IgD-negative memory B cell (primary cell): ENCODE results near the gene WWOX. TPM values are rescaled to one million over a fixed set of nuclear protein-coding genes. Genes with fewer than 3 reads are reported as not detected.

ENCODE experiments used
- H3K27ac Mint-ChIP-seq, 3 donors: one replicate each; pipeline ENCODE4 v1.8.0; 2020 to 2022; ENCODE audit warnings: mild to moderate bottlenecking in 3 of 3, mixed read lengths in 3 of 3, moderate library complexity in 1 of 3
- H3K27me3 Mint-ChIP-seq: one replicate; pipeline ENCODE4 v1.8.0; 2021; ENCODE audit warnings: mixed read lengths
- H3K36me3 Mint-ChIP-seq: one replicate; pipeline ENCODE4 v1.8.0; 2020; ENCODE audit warnings: mild to moderate bottlenecking, mixed read lengths
- H3K4me1 Mint-ChIP-seq, 3 donors: one replicate each; pipeline ENCODE4 v1.8.0; 2020 to 2022; ENCODE audit warnings: mixed read lengths in 3 of 3, mild to moderate bottlenecking in 1 of 3
- H3K4me3 Mint-ChIP-seq, 4 donors: one replicate each; pipeline ENCODE4 v1.8.0; 2020 to 2022; ENCODE audit warnings: mild to moderate bottlenecking in 4 of 4, mixed read lengths in 4 of 4, moderate library complexity in 3 of 4
- H3K9me3 Mint-ChIP-seq, 3 donors: one replicate each; pipeline ENCODE4 v1.8.0; 2020 to 2021; ENCODE audit warnings: mixed read lengths in 3 of 3, mild to moderate bottlenecking in 1 of 3
- polyA plus RNA-seq: library from polyadenylated mRNA; unstranded; fragments of 300-500 nt; fragmentation: Illumina TruSeq; gene quantifications from one replicate; pipeline ENCODE4 v1.2.3, GENCODE V29; 2021

Gene WWOX
- polyA plus RNA-seq, 1 donor from 2014 or later: 12.2 TPM

- Mint-ChIP-seq H3K4me3 (no peak overlapping the region), H3K36me3 (peaks cover 5% of the 10 kb centered on the region), H3K9me3 (peaks cover 12 to 29% (median 12%) of the 10 kb centered on the region in 3 donors), H3K27me3 (no peaks in the 10 kb centered on the region), H3K27ac (no peak overlapping the region), H3K4me1 (peaks cover 0 to 2% (median 0%) of the 10 kb centered on the region in 3 donors)
Measured at GRCh38 chr16:78413651-78414050, 314.2 kb downstream of the WWOX start.

- Mint-ChIP-seq H3K4me1 (peaks cover 0 to 2% (median 0%) of the 10 kb centered on the region in 3 donors), H3K27me3 (no peaks in the 10 kb centered on the region), H3K27ac (no peak overlapping the region), H3K36me3 (peaks cover 2% of the 10 kb centered on the region), H3K4me3 (no peak overlapping the region), H3K9me3 (peaks cover 7 to 23% (median 12%) of the 10 kb centered on the region in 3 donors)
Measured at GRCh38 chr16:78415013-78415412, 315.6 kb downstream of the WWOX start.

GRCh38 chr16:78415669-78416068 is 316.2 kb downstream of the WWOX start:
- H3K4me3 Mint-ChIP-seq: no peak overlapping the region
- no peaks in the 10 kb centered on the region for H3K27me3 Mint-ChIP-seq
- no peak overlapping the region for H3K27ac Mint-ChIP-seq
- H3K4me1 Mint-ChIP-seq: peaks cover 0 to 2% (median 0%) of the 10 kb centered on the region in 3 donors
- H3K9me3 Mint-ChIP-seq: peaks cover 8 to 22% (median 12%) of the 10 kb centered on the region in 3 donors
- peaks cover 2% of the 10 kb centered on the region for H3K36me3 Mint-ChIP-seq

- Mint-ChIP-seq H3K4me3 (no peak overlapping the region), H3K36me3 (peaks cover 2% of the 10 kb centered on the region), H3K27ac (peak overlapping the region in 1 of 3 donors; percentile 40), H3K27me3 (no peaks in the 10 kb centered on the region), H3K9me3 (peaks cover 8 to 22% (median 12%) of the 10 kb centered on the region in 3 donors), H3K4me1 (peaks cover 0 to 2% (median 0%) of the 10 kb centered on the region in 3 donors)
Measured at GRCh38 chr16:78416400-78416799, 316.9 kb downstream of the WWOX start.

GRCh38 chr16:78421181-78421708 is 321.8 kb downstream of the WWOX start:
- Mint-ChIP-seq H3K4me3 (no peak overlapping the region), H3K4me1 (no peaks in the 10 kb centered on the region), H3K9me3 (peaks cover 0 to 1% (median 0%) of the 10 kb centered on the region in 3 donors), H3K27ac (no peak overlapping the region), H3K27me3 (no peaks in the 10 kb centered on the region), H3K36me3 (peaks cover 3% of the 10 kb centered on the region)

GRCh38 chr16:78425281-78425680 is 325.8 kb downstream of the WWOX start:
- Mint-ChIP-seq H3K4me1 (peaks cover 0 to 3% (median 0%) of the 10 kb centered on the region in 3 donors), H3K27ac (no peak overlapping the region), H3K4me3 (no peak overlapping the region), H3K36me3 (peaks cover 11% of the 10 kb centered on the region), H3K27me3 (no peaks in the 10 kb centered on the region), H3K9me3 (peaks cover 0 to 2% (median 0%) of the 10 kb centered on the region in 3 donors)

- Mint-ChIP-seq H3K9me3 (peaks cover 0 to 2% (median 0%) of the 10 kb centered on the region in 3 donors), H3K4me3 (no peak overlapping the region), H3K36me3 (peaks cover 14% of the 10 kb centered on the region), H3K27ac (no peak overlapping the region), H3K4me1 (peaks cover 0 to 3% (median 0%) of the 10 kb centered on the region in 3 donors), H3K27me3 (no peaks in the 10 kb centered on the region)
Measured at GRCh38 chr16:78425891-78426510, 326.5 kb downstream of the WWOX start.

- no peaks in the 10 kb centered on the region for H3K27me3 Mint-ChIP-seq
- peaks cover 0 to 2% (median 0%) of the 10 kb centered on the region in 3 donors for H3K9me3 Mint-ChIP-seq
- no peak overlapping the region for H3K4me3 Mint-ChIP-seq
- H3K36me3 Mint-ChIP-seq: peaks cover 21% of the 10 kb centered on the region
- no peak overlapping the region for H3K27ac Mint-ChIP-seq
- peaks cover 0 to 3% (median 0%) of the 10 kb centered on the region in 3 donors for H3K4me1 Mint-ChIP-seq
Measured at GRCh38 chr16:78428193-78428592, 328.7 kb downstream of the WWOX start.

GRCh38 chr16:78430281-78430680 is 330.8 kb downstream of the WWOX start:
- Mint-ChIP-seq H3K4me3 (no peak overlapping the region), H3K9me3 (peaks cover 0 to 2% (median 0%) of the 10 kb centered on the region in 3 donors), H3K4me1 (peaks cover 0 to 3% (median 0%) of the 10 kb centered on the region in 3 donors), H3K27ac (no peak overlapping the region), H3K36me3 (peaks cover 27% of the 10 kb centered on the region), H3K27me3 (no peaks in the 10 kb centered on the region)

- peaks cover 0 to 2% (median 0%) of the 10 kb centered on the region in 3 donors for H3K9me3 Mint-ChIP-seq
- H3K4me3 Mint-ChIP-seq: no peak overlapping the region
- H3K4me1 Mint-ChIP-seq: peaks cover 0 to 3% (median 0%) of the 10 kb centered on the region in 3 donors
- no peaks in the 10 kb centered on the region for H3K27me3 Mint-ChIP-seq
- H3K36me3 Mint-ChIP-seq: peaks cover 25% of the 10 kb centered on the region
- no peak overlapping the region for H3K27ac Mint-ChIP-seq
Measured at GRCh38 chr16:78431004-78431670, 331.7 kb downstream of the WWOX start.

GRCh38 chr16:78431701-78432100 is 332.2 kb downstream of the WWOX start:
- Mint-ChIP-seq H3K4me3 (no peak overlapping the region), H3K27ac (no peak overlapping the region), H3K4me1 (peaks cover 0 to 3% (median 0%) of the 10 kb centered on the region in 3 donors), H3K9me3 (peaks cover 0 to 2% (median 0%) of the 10 kb centered on the region in 3 donors), H3K36me3 (peaks cover 25% of the 10 kb centered on the region), H3K27me3 (no peaks in the 10 kb centered on the region)

GRCh38 chr16:78432451-78432850 is 333.0 kb downstream of the WWOX start:
- Mint-ChIP-seq H3K36me3 (peaks cover 22% of the 10 kb centered on the region), H3K9me3 (peaks cover 0 to 2% (median 0%) of the 10 kb centered on the region in 3 donors), H3K27me3 (no peaks in the 10 kb centered on the region), H3K27ac (no peak overlapping the region), H3K4me3 (no peak overlapping the region), H3K4me1 (peaks cover 0 to 3% (median 0%) of the 10 kb centered on the region in 3 donors)

GRCh38 chr16:78433116-78433515 is 333.7 kb downstream of the WWOX start:
- Mint-ChIP-seq H3K27ac (no peak overlapping the region), H3K4me1 (peaks cover 0 to 2% (median 0%) of the 10 kb centered on the region in 3 donors), H3K27me3 (no peaks in the 10 kb centered on the region), H3K9me3 (peaks cover 0 to 2% (median 0%) of the 10 kb centered on the region in 3 donors), H3K36me3 (peaks cover 19% of the 10 kb centered on the region), H3K4me3 (no peak overlapping the region)

- Mint-ChIP-seq H3K27me3 (no peaks in the 10 kb centered on the region), H3K4me3 (no peak overlapping the region), H3K9me3 (peaks cover 0 to 2% (median 0%) of the 10 kb centered on the region in 3 donors), H3K36me3 (peaks cover 18% of the 10 kb centered on the region), H3K4me1 (no peaks in the 10 kb centered on the region), H3K27ac (no peak overlapping the region)
Measured at GRCh38 chr16:78434401-78434800, 334.9 kb downstream of the WWOX start.

- H3K9me3 Mint-ChIP-seq: no peaks in the 10 kb centered on the region
- no peak overlapping the region for H3K27ac Mint-ChIP-seq
- H3K4me1 Mint-ChIP-seq: no peaks in the 10 kb centered on the region
- H3K27me3 Mint-ChIP-seq: no peaks in the 10 kb centered on the region
- no peak overlapping the region for H3K4me3 Mint-ChIP-seq
- peaks cover 18% of the 10 kb centered on the region for H3K36me3 Mint-ChIP-seq
Measured at GRCh38 chr16:78435260-78435659, 335.8 kb downstream of the WWOX start.
